ENCODE results near the gene CHODL. TPM values are rescaled to one million over a fixed set of nuclear protein-coding genes. Genes with fewer than 3 reads are reported as not detected.

Gene CHODL, protein sequence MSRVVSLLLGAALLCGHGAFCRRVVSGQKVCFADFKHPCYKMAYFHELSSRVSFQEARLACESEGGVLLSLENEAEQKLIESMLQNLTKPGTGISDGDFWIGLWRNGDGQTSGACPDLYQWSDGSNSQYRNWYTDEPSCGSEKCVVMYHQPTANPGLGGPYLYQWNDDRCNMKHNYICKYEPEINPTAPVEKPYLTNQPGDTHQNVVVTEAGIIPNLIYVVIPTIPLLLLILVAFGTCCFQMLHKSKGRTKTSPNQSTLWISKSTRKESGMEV
- total RNA-seq (2014; rRNA removed; shearing (Covaris generic)) = 0.16 TPM in 1 of 2 replicates, not detected in the other
- not detected in 2 replicates for polyA plus RNA-seq (2015; cell fraction: cytosol; rRNA removed)
- not detected in 2 replicates for polyA plus RNA-seq (2015; cell fraction: nucleus; rRNA removed)

DNA sequence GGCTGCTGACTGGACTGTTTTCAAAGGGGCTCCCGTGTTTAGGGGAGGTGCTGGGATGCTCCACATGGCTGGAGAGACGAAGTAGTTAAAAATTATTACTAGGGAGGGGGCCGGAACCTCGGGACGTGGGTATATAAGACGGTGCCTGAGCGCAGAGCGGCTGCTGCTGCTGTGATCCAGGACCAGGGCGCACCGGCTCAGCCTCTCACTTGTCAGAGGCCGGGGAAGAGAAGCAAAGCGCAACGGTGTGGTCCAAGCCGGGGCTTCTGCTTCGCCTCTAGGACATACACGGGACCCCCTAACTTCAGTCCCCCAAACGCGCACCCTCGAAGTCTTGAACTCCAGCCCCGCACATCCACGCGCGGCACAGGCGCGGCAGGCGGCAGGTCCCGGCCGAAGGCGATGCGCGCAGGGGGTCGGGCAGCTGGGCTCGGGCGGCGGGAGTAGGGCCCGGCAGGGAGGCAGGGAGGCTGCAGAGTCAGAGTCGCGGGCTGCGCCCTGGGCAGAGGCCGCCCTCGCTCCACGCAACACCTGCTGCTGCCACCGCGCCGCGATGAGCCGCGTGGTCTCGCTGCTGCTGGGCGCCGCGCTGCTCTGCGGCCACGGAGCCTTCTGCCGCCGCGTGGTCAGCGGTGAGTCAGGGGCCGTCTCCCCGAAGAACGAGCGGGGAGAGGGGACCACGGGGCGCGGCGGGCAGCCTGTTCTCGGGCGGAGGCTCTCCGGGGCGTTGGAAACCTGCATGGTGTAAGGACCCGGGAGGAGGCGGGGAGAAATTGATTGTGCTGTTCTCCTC is at the start of gene CHODL:
Gene CHODL, plus strand, starts transcription at position 163 of the 793 bp plus-strand sequence. Its CDS starts 391 bp downstream, at position 554.
- in situ Hi-C loops (cut with HindIII; ENCODE audit: low pct_unique_long_range_greater_than_20kb, low sequenced_read_pairs) = no loop called here
- no peak for DNase-seq (ENCODE audit: low read depth, low spot score)

DNA sequence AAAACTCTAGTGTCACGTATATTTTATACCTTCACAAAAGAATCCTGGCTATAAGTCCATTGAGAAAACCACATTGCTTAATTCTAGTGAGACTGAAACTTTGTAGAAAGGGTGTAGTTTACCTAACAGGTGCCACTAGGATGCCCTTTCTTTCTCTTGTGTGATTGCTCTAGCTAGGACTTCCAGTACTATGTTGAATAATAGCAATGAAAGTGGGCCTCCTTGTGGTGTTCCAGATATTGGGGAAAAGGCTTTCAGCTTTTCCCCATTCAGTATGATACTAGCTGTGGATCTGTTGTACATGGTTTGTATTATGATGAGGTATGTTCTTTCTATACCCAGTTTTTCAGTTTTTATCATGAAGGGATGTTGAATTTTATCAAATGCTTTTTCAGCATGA is 39.7 kb upstream of the CHODL start:
- peak; percentile 38 for DNase-seq (ENCODE audit: low read depth, low spot score)
- in situ Hi-C loops (cut with HindIII; ENCODE audit: low pct_unique_long_range_greater_than_20kb, low sequenced_read_pairs) = no loop called here

DNA sequence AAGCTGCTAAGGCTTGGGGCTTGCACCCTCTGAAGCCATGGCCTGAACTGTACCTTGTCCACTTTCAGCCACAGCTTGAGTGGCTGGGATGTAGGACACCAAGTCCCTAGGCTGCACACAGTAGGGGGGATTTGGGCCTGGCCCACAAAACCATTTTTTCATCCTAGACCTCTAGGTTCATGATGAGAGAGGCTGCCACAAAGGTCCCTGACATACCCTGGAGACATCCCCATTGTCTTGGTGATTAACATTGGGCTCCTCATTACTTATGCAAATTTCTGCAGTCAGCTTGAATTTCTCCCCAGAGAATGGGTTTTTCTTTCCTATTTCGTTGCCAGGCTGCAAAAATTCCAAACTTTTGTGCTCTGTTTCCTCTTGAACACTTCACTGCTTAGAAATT is 26.3 kb upstream of the CHODL start:
- in situ Hi-C loops (cut with HindIII; ENCODE audit: low pct_unique_long_range_greater_than_20kb, low sequenced_read_pairs) = no loop called here
- no peak for DNase-seq (ENCODE audit: low read depth, low spot score)

DNA sequence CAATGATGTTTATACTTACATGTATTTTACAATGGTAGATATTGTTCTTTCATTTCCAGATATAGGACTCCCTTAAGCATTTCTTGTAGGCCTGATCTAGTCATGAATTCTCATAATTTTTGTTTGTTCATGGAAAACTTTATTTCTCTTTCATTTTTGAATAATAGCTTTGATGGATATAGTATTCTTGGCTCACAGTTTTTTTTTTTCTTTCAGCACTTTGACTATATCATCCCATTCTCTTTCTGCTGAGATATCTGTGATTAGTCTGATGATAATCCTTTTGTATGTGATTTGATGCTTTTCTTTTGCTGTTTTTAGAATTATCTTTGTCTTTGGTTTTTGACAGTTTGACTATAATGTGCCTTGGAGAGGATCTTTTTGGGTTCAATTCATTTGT is 24.1 kb upstream of the CHODL start:
- in situ Hi-C loops (cut with HindIII; ENCODE audit: low pct_unique_long_range_greater_than_20kb, low sequenced_read_pairs) = no loop called here
- DNase-seq (ENCODE audit: low read depth, low spot score) = no peak

DNA sequence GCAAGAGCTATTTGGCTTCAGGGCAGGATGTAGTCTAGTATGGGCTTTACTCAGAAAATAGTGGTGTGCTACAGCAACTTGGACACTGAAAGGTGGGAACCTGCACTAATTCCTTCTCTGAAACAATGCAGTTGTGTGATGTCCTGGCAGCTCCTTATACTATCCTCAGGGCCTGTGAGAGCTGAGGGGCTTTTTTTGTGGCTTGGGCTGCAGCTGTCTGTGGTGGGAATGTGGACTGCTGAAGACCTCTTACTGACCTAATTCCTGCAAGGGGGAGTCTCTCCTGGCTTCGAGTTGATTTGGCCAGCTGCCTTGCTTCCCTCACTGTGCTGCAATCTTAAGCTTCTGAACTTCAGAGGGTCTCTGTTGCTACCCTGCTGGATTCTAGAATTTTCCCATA is 22.3 kb upstream of the CHODL start:
- in situ Hi-C loops (cut with HindIII; ENCODE audit: low pct_unique_long_range_greater_than_20kb, low sequenced_read_pairs) = no loop called here
- no peak for DNase-seq (ENCODE audit: low read depth, low spot score)

DNA sequence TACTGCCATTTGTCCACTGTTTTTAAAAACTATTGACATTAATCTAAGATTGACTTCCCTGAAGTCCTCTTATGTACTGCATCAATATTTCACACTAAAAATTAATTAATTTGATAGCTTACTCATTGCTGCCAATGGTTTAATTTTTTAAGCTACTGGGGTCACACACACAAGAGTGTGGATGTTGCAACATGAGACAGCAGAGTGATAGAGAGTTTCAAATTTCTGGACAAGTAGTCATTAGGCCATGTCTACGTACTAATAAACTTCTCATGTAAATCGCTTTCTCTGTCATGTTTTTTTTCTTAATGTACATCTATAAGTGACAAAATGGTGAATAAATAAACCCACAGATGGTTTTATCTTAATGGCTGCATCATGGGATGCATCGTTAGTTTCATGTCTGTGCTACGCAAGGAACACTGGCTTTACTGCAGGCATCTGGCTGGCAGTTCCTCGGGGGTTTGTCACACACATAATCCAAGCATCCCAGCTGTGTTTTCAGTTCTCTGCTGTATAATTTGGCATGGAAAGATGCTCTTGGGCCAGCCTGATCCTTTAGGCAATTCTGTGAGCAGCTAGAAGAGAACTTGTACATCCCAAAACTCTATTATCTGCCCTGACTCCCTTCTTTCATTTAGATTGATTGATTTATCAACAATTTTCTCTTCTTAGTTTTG is 16.4 kb upstream of the CHODL start:
- DNase-seq (ENCODE audit: low read depth, low spot score) = no peak
- in situ Hi-C loops (cut with HindIII; ENCODE audit: low pct_unique_long_range_greater_than_20kb, low sequenced_read_pairs) = no loop called here

DNA sequence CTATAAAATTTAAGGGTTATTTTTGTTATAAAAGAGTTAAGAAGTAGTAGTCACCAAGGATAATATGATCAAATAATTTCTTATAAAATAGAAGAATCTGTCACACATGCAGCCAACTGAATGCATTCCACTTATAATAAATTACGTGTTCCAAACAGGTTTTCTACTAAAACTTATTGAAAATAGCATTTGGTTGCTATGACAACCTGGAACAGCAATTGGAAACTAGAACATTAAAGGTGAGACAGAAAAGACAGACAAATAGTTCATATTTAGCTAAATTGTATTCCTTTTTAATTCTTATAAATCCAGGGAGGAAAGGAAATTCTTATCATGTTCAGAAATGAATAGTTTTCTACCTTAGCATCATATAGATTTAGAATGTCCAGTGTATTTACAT is 9.1 kb upstream of the CHODL start:
- in situ Hi-C loops (cut with HindIII; ENCODE audit: low pct_unique_long_range_greater_than_20kb, low sequenced_read_pairs) = no loop called here
- DNase-seq (ENCODE audit: low read depth, low spot score) = no peak

DNA sequence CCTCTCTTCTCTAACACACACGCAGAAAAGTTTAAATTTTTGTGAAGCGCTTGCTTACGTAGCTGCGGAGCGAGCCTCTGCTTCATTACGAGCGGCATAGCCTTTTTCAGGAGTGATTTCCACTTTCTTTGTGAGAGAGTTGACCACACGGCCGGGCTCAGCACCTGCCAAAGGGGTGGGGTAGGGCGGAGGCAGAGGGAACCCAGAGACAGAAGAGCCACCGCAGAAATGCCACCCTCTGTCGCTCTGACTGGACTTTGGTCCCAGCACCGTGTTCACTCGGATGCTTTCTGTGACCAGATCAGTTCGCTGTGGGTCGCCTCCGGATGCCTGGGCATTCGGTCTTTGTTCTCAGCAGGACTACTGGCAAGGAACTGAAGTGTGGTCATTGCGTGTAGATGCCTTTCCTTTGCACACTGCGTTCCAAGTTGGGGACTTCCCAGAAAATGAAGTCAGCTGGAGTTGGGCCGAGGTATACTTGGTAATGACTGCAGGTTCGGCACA is 883 bp downstream of the CHODL start:
- DNase-seq (ENCODE audit: low read depth, low spot score) = no peak
- in situ Hi-C loops (cut with HindIII; ENCODE audit: low pct_unique_long_range_greater_than_20kb, low sequenced_read_pairs) = no loop called here

DNA sequence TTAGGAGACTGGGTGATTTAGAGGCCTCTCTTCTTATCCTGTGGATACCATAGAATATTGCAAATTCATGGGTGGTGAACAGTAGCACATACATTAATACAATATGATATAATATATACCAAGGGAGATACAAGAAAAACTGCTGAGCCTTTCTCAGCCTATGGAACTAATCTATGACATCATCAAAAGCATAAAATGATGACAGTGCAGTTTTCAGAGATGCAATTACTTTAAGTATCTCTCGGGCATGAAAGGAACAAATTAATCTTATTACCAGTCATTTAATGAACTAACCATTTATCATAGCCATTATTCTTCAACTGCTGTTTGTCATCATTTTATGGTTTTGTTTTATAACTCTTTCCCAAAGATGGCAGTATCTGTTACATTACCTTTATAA is 3.5 kb downstream of the CHODL start:
- in situ Hi-C loops (cut with HindIII; ENCODE audit: low pct_unique_long_range_greater_than_20kb, low sequenced_read_pairs) = no loop called here
- DNase-seq (ENCODE audit: low read depth, low spot score) = no peak

DNA sequence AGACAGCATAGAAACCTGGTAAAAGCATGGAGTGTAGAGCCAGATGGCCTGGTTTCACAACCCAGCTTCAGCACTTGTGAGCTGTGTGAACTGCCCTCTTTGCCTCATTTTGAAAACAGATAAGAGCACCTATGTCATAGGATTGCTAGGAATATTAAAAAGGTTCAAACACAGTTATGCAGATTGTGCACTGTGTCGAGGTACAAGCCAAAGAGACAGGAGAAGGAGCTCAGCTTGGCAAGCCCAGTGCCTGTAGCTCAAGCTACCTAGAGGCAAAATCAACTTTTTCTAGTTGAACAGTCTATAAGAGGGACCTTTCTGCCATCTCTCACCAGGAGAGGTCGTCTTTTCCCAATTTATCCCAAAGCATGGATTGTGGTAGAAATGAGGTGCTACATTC is 5.0 kb downstream of the CHODL start:
- peak; percentile 58 for DNase-seq (ENCODE audit: low read depth, low spot score)
- in situ Hi-C loops (cut with HindIII; ENCODE audit: low pct_unique_long_range_greater_than_20kb, low sequenced_read_pairs) = no loop called here

DNA sequence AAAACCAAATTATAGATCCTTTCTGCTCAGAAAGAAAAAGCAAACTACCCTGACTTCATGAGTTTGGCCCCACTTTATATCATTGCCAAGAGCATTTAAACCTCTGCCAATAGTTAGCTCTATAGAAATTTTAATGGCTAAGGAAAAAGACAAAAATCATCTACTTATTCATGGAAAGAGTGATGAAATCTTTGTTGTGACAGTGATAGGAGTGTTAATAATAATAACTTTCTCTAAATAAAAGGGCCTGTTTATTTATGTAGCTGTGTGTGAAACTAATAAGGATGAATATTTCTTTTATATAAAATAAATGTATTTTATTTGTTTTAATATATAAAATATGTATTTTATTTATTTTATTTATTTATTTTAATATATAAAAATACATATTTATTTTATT is 6.4 kb downstream of the CHODL start:
- DNase-seq (ENCODE audit: low read depth, low spot score) = no peak
- in situ Hi-C loops (cut with HindIII; ENCODE audit: low pct_unique_long_range_greater_than_20kb, low sequenced_read_pairs) = no loop called here

DNA sequence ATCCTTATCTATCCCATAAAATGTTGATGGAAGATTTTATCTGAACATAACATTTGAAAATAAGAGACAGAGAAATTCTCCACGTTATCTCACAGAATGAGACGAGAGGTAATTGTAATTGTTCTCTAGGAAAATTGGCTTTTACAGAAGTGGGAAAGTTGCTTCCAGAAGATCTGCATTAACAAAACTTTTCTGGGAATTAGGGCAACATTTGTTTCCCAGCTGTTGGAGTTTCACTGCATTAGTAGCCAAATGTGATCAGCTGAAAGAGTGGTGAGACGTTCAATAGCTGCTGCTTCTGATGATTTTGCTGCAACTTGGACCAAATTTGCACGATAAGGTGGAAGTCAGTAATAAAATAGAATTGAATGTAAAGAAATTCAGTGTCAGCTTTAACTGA is 7.6 kb downstream of the CHODL start:
- DNase-seq (ENCODE audit: low read depth, low spot score) = no peak
- in situ Hi-C loops (cut with HindIII; ENCODE audit: low pct_unique_long_range_greater_than_20kb, low sequenced_read_pairs) = no loop called here

DNA sequence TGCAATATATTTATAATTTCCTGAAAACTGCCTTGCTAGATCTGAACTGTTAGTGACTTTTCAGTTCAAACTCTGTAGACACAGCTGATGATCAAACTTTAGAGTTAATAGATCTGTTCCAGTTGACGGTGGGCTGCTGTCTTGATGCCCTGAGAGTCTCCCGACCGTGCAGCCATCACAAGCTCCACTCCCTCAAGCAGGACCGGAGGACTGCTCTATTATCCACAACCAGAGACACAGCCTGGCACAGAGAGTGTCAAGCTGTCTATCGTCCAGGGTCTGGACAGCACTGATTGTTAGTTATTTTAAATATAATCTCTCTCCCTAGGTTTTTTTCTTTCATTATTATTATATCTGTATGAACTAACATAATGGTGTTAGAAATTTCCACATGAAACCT is 8.0 kb downstream of the CHODL start:
- no peak for DNase-seq (ENCODE audit: low read depth, low spot score)
- in situ Hi-C loops (cut with HindIII; ENCODE audit: low pct_unique_long_range_greater_than_20kb, low sequenced_read_pairs) = no loop called here

DNA sequence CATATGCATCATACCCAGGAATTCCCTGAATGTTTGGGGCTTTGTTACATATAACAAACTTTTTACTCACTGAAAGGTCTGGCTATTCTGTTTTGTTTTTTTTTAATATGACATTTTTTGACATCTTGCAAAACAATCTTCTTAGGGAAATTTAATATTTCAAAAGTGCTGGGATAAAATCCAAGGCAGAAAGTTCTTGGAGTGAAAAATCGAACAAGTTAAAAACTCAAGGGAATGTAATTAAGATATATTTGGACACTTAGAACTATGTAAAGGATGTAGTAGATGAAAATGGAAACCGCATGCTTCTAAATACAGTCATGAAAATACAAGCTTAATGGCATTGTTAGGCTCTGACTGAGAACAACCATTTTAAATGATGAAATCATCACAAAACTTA is 8.6 kb downstream of the CHODL start:
- in situ Hi-C loops (cut with HindIII; ENCODE audit: low pct_unique_long_range_greater_than_20kb, low sequenced_read_pairs) = no loop called here
- DNase-seq (ENCODE audit: low read depth, low spot score) = no peak

DNA sequence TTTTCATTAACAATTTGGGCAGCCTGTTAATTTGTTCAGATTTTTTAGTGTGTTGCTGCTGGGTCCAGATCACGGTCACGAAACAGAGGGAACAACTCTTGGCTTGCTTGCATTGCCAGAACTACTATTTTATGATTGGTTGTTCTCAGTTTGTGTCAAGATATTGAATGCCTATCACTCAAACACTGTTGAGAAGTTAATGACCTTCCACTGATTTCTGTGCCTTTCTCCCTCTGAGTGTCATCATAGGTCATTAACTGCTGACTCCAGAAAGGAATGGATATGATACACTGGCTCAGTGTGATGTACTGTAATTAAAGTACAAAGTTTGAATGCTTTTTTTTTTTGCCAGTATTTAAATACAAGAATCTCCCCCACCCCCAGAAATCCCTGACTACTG is 9.2 kb downstream of the CHODL start:
- in situ Hi-C loops (cut with HindIII; ENCODE audit: low pct_unique_long_range_greater_than_20kb, low sequenced_read_pairs) = no loop called here
- DNase-seq (ENCODE audit: low read depth, low spot score) = no peak

DNA sequence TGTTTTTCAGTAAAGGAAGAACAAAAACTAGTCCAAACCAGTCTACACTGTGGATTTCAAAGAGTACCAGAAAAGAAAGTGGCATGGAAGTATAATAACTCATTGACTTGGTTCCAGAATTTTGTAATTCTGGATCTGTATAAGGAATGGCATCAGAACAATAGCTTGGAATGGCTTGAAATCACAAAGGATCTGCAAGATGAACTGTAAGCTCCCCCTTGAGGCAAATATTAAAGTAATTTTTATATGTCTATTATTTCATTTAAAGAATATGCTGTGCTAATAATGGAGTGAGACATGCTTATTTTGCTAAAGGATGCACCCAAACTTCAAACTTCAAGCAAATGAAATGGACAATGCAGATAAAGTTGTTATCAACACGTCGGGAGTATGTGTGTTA is 21.3 kb downstream of the CHODL start:
- in situ Hi-C loops (cut with HindIII; ENCODE audit: low pct_unique_long_range_greater_than_20kb, low sequenced_read_pairs) = no loop called here
- DNase-seq (ENCODE audit: low read depth, low spot score) = no peak

DNA sequence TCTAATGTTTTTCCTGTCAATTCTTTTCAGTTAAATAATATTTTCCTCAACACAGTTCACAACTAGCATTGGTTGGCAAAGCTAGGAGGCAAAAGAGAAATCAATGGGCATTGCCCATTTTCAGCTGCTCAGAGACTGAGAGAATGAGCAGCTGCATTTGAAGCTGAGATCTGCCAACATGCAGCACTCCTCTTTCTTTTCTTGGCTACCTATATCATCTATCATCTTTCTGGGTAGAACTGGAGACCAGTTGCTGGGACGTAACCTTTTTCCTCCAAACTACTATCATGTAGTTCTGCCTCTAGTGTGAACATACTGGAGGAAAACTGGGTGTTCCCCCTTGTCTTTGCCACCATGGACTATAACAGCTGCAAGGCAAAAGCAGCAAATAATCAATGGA is 22.9 kb downstream of the CHODL start:
- in situ Hi-C loops (cut with HindIII; ENCODE audit: low pct_unique_long_range_greater_than_20kb, low sequenced_read_pairs) = no loop called here
- DNase-seq (ENCODE audit: low read depth, low spot score) = no peak

DNA sequence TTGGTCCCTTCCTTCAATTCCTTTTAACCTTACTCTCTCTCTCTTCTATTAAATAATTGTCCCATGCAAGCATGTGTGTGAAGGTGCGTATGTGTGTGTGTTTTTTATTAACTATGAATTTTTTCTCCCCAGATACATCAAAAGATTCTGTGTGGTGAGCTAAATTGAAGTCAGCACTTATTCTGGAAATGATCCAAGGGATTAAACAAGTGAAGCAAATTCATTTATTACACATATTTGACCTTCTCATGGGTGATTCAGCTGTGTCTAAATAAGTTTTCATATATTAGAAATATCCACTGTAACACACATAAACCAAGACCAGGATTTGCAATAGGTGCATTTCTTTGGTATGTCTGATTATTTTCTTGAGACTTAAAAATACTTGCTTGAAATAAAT is 24.3 kb downstream of the CHODL start:
- in situ Hi-C loops (cut with HindIII; ENCODE audit: low pct_unique_long_range_greater_than_20kb, low sequenced_read_pairs) = no loop called here
- no peak for DNase-seq (ENCODE audit: low read depth, low spot score)
